SHP77 (cell line): ENCODE measurements around the gene C10orf53.

Experiments
- DNase-seq, 2 experiments: peaks; one replicate each; lab custom pipeline; 2025; lab: John Stamatoyannopoulos, UW

Gene C10orf53

GRCh38 chr10:49679480-49679893 lies at the start of gene C10orf53:
C10orf53 (plus strand) TSS chr10:49679651; CDS start chr10:49679698, 47 bp downstream.
- no peak for DNase-seq

- no peak for DNase-seq
These were observed 47.5 kb upstream of the C10orf53 start for GRCh38 chr10:49631975-49632374.

GRCh38 chr10:49632406-49633317 lies 46.8 kb upstream of the C10orf53 start:
- DNase-seq = peak in 1 of 2 experiments; percentile 23

GRCh38 chr10:49633327-49634068 lies 46.0 kb upstream of the C10orf53 start:
- DNase-seq = peak in 1 of 2 experiments; percentile 10

GRCh38 chr10:49634069-49634660 lies 45.3 kb upstream of the C10orf53 start:
- no peak for DNase-seq

- no peak for DNase-seq
These were observed 37.1 kb upstream of the C10orf53 start for GRCh38 chr10:49642311-49642710.

GRCh38 chr10:49643241-49644034 lies 36.0 kb upstream of the C10orf53 start:
- DNase-seq = no peak

GRCh38 chr10:49644035-49644646 lies 35.3 kb upstream of the C10orf53 start:
- no peak for DNase-seq

- no peak for DNase-seq
These were observed 34.0 kb upstream of the C10orf53 start for GRCh38 chr10:49645417-49645816.

GRCh38 chr10:49645871-49646870 lies 33.3 kb upstream of the C10orf53 start:
- no peak for DNase-seq

- no peak for DNase-seq
These were observed 31.9 kb upstream of the C10orf53 start for GRCh38 chr10:49647554-49647953.

- DNase-seq = no peak
These were observed 31.3 kb upstream of the C10orf53 start for GRCh38 chr10:49647985-49648795.

GRCh38 chr10:49649294-49649693 lies 30.2 kb upstream of the C10orf53 start:
- DNase-seq = no peak

GRCh38 chr10:49649936-49650723 lies 29.3 kb upstream of the C10orf53 start:
- DNase-seq = no peak

- DNase-seq = no peak
These were observed 28.8 kb upstream of the C10orf53 start for GRCh38 chr10:49650724-49651034.

GRCh38 chr10:49651039-49651835 lies 28.2 kb upstream of the C10orf53 start:
- no peak for DNase-seq

GRCh38 chr10:49651917-49652316 lies 27.5 kb upstream of the C10orf53 start:
- DNase-seq = no peak
